DMS79 (cell line): Measurements from ENCODE around the gene ZBTB48.

Experiments used
- DNase-seq: peaks from one replicate; lab custom pipeline; 2025; lab: John Stamatoyannopoulos, UW

Gene ZBTB48

DNA sequence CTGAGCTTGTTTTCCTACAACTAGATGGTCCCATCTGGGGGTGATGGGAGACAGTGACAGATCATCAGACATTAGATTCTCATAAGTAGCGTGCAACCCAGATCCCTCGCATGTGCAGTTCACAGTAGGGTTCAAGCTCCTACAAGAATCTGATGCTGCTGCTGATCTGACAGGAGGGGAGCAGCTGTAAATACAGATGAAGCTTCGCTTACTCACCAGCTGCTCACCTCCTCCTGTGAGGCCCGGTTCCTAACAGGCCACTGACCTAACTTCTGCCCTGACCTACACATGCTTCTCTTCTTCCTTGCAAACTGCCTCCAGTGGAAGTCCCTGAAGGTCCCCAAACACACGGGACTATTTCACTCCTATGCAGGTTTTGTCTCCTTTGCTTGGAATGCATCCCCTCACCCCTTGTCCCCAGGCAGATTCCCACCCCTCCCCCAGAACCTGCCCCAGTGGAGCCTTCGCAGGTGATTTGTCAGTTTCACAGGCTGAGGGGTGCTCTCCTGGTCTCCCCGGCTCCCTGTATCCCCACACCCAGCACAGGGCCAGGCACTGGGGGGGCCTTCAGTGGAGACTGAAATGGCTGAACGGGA, 5.7 kb upstream of the ZBTB48 start:
- no peak for DNase-seq

DNA sequence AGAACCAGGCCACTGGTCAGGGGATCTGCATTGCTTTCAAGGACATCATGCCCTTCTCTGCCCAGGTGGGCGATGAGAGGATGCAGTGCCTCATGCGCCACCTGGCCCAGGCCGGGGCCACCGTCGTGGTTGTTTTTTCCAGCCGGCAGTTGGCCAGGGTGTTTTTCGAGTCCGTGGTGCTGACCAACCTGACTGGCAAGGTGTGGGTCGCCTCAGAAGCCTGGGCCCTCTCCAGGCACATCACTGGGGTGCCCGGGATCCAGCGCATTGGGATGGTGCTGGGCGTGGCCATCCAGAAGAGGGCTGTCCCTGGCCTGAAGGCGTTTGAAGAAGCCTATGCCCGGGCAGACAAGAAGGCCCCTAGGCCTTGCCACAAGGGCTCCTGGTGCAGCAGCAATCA, 5.0 kb upstream of the ZBTB48 start:
- no peak for DNase-seq

DNA sequence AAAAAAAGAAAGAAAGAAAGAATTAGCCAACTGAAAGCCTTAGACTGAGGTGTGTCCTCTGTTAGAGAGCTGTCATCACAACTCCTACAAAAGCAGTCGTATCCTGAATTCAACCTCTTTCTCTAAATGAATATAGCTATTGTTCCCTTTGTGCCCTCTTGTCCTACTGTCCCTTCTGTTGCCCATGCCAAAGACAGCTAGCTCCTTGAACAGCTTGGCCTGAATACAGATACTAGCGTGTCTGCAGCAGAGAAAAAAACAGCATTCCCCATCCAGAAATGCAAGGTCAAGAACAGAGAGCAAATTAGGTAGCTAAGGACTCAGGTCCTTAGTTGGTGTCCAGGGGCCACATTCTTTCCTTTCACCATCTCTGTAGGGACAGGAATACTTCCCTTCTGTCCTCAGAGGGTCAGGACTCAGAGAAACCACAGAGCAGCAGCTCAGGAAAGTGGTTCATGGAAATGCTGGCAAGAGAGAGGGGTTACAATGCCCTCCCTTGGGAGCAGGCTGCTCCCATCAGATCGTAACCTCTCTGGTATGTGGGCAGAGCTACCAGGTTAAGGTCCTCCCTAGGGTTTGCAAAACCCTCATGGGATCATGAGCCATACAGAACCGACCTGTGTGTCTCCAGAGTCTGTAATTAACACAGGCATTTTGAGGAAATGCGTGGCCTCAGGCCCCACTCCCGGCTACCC, 1.8 kb upstream of the ZBTB48 start:
- DNase-seq: no peak

DNA sequence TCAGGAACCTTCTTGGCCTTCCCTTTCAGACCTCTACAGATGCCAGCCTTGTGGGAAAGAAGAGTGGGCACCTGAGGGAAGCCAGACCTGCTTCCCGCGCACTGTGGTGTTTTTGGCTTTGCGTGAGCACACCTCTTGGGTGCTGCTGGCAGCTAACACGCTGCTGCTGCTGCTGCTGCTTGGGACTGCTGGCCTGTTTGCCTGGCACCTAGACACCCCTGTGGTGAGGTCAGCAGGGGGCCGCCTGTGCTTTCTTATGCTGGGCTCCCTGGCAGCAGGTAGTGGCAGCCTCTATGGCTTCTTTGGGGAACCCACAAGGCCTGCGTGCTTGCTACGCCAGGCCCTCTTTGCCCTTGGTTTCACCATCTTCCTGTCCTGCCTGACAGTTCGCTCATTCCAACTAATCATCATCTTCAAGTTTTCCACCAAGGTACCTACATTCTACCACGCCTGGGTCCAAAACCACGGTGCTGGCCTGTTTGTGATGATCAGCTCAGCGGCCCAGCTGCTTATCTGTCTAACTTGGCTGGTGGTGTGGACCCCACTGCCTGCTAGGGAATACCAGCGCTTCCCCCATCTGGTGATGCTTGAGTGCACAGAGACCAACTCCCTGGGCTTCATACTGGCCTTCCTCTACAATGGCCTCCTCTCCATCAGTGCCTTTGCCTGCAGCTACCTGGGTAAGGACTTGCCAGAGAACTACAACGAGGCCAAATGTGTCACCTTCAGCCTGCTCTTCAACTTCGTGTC, 995 bp upstream of the ZBTB48 start:
- no peak for DNase-seq

DNA sequence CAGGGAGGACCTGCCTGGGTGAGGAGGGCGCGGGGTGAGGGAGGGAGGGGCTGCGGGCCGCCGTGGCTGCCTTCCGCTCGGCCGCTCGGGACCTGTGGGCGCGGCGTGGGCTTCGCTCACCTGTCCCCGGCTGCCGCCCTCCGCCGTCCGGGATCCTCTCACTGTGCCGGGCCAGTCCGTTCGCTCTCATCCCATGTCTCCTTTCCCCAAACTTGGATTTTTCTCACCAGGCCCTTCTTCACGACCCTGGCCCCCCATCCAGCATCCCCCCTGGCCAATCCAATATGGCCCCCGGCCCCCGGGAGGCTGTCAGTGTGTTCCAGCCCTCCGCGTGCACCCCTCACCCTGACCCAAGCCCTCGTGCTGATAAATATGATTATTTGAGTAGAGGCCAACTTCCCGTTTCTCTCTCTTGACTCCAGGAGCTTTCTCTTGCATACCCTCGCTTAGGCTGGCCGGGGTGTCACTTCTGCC, 362 bp downstream of the ZBTB48 start:
- DNase-seq: no peak

DNA sequence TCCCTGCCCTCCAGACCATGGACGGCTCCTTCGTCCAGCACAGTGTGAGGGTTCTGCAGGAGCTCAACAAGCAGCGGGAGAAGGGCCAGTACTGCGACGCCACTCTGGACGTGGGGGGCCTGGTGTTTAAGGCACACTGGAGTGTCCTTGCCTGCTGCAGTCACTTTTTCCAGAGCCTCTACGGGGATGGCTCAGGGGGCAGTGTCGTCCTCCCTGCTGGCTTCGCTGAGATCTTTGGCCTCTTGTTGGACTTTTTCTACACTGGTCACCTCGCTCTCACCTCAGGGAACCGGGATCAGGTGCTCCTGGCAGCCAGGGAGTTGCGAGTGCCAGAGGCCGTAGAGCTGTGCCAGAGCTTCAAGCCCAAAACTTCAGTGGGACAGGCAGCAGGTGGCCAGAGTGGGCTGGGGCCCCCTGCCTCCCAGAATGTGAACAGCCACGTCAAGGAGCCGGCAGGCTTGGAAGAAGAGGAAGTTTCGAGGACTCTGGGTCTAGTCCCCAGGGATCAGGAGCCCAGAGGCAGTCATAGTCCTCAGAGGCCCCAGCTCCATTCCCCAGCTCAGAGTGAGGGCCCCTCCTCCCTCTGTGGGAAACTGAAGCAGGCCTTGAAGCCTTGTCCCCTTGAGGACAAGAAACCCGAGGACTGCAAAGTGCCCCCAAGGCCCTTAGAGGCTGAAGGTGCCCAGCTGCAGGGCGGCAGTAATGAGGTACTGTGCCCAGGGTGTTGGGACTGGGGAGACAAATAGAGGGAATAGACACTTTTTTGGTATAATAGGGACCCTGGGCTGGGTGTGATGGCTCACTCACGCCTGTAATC, 1.0 kb downstream of the ZBTB48 start:
- DNase-seq: no peak

DNA sequence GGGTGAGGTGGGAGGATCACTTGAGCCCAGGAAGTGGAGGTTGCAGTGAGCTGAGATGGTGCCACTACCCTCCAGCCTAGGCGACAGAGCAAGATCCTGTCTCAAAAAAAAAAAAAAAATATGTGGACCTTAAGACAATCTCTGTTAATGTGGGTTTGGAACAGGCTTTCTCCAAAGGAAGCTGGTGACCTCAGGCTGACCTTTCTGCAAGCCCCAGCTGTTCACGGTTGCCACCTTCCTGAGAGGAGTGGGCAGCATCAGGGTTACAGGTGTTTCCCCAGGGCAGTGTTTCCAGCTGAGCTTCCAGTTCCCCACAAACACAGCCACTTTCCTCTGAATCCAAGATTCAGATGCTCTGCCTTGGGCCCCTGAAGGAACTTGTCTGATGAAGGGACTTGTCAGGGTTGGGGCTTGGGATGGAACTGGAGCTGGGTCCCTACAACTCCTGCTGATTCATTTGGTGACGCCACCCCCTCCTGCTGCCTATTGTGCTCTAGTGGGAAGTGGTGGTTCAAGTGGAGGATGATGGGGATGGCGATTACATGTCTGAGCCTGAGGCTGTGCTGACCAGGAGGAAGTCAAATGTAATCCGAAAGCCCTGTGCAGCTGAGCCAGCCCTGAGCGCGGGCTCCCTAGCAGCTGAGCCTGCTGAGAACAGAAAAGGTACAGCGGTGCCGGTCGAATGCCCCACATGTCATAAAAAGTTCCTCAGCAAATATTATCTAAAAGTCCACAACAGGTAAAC, 1.9 kb downstream of the ZBTB48 start:
- DNase-seq: no peak

DNA sequence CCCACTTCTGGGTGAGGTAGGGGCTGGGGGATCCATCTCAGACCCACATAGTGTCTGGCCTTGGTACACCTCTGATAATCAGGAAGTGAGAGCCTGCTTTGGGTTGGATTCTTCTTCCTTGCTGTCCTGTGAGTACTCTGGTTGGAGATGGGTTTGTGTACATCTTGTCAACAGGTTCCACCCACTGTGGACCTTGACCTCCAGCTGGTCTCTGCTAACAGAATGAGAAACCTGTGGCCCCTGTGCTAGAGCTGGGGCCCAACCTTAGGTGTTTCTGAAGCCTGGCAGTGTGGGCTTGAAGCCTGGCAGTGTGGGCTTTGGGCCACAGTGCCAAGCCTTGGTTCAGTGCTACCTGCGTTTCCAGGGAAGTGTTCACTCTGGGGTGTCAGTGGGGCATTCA, 2.6 kb downstream of the ZBTB48 start:
- DNase-seq: no peak

DNA sequence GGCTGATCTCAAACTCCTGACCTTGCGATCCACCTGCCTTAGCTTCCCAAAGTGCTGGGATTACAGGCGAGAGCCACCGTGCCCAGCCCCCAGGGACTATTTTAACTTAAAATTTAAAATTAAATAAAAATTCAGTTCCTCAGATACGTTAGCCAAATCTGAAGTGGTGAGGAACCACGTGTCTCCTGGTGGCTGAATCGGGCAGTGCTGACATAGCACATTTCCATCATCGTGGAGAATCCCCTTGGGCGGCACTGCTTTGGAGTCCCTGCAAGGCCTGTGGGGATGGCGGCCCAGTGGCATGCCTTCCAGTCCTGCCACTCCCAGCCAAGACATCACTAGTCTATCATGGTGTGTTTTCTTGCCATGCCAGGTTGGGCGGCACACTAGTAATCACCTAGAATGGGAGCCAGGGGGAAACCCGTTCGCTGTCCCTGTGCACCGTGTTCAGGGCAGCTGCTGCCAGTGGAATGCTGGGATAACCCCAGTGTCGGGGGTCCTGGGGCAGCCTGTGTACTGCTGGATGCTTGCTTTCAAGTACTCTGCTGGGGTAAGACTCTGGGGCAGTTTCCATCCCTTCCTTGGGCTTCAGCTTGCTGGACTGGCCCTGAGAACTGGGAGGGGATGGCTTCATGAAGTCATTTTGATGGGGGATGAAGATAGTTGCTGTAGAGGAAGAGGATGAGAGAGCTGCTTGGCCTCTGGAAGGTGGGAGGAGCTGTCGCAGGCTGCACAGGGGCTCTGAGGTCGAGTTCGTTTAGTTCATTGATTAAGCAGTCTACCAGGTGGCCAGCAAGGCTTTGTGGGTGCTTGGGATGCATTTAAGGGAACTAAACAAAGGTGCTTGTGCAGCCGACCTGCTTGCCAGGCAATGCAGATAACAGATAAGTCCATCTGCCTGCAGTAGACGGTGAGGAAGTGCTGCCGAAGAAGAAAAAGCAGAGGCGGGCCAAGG, 4.6 kb downstream of the ZBTB48 start:
- DNase-seq: no peak

DNA sequence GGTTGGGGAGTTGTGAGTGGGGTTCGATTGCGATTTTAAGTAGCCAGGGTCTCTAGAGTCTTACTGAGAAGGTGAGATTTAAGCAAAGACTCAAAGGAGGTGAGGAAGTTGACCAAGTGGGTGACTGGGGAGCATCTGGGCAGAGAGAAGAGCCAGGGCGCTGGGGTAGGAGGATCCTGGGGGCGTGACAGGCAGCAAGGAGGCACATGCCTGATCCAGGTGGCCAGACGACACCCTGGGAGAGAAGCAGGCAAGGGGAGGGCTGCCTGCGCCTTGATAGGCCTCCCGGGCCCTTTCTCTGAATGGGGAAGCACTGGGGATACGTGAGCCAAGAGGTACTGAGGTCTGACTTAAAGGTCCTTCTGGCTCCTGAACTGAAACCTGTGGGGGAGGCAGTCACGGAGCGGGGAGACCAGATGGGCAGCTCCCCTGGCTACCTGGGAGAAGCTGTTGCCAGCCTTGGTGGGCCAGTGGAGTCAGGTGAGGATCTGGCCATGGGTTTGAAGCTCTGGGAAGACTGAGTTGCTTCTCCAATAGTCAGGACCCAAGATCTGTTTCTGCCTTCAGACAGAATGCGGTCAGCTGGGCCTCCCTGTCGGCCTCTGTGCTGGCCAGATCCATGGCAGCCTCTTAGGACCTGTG, 5.4 kb downstream of the ZBTB48 start:
- no peak for DNase-seq

DNA sequence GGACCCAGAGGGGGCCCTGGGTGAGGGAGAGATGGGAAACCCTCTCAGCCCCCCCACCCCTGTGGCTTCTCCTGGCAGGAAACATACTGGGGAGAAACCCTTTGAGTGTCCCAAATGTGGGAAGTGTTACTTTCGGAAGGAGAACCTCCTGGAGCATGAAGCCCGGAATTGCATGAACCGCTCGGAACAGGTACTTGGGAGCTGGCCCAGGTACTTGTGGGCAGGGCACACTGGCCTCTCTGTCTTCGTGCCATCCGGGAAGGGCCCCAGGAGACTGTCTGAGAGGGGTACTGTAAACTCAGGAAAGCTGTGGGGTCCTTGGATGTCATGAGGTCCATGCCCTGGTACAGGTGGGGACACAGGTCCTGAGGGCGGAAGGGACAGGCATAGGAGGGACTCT, 6.0 kb downstream of the ZBTB48 start:
- no peak for DNase-seq

DNA sequence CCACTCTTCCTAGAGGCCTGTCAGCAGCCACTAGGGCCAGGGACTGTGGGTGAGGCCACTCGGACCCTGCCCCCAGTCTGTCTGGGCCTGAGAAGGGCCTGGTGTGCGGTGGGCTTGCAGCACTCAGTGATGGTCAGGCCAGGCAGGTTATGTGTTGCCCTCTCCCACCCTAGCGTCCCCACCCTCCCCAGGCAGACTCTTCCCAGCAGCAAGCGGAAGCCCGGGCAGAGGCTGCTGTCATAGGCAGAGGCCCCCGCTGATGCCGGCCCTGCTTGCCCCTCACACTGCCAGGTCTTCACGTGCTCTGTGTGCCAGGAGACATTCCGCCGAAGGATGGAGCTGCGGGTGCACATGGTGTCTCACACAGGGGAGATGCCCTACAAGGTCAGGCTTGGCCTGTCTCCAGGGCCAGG, 6.6 kb downstream of the ZBTB48 start:
- no peak for DNase-seq

DNA sequence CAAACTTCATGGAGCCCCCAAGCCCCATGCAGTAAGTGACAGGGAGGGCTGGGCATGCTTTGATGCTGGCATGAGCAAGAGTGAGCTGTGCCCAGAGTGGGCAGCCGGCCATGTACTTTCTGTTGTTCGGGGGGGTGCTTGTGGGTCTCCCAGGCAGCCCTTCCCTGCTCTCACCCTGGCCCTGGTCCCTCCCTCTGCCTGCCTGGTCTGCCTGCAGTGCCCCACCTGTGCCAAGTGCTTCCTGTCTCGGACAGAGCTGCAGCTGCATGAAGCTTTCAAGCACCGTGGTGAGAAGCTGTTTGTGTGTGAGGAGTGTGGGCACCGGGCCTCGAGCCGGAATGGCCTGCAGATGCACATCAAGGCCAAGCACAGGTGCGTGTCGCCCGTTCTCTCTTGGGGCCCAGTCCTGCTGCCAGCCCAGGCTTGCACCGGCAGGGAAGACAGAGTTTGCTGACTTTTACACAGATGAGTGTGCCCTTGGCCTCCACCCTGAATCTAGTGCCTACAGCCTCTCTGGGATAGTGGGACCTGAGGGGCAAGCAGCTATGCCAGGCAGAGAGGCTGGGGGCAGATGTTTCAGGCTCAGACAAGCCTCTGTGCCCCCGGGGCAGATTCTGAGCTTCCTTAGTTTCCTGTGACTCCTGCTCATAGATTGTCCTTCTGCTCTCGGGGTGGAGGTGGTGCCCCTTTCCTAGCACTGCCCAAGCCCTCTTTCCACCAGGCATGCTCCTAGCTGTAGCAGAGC, 7.6 kb downstream of the ZBTB48 start:
- peak; percentile 98 for DNase-seq

DNA sequence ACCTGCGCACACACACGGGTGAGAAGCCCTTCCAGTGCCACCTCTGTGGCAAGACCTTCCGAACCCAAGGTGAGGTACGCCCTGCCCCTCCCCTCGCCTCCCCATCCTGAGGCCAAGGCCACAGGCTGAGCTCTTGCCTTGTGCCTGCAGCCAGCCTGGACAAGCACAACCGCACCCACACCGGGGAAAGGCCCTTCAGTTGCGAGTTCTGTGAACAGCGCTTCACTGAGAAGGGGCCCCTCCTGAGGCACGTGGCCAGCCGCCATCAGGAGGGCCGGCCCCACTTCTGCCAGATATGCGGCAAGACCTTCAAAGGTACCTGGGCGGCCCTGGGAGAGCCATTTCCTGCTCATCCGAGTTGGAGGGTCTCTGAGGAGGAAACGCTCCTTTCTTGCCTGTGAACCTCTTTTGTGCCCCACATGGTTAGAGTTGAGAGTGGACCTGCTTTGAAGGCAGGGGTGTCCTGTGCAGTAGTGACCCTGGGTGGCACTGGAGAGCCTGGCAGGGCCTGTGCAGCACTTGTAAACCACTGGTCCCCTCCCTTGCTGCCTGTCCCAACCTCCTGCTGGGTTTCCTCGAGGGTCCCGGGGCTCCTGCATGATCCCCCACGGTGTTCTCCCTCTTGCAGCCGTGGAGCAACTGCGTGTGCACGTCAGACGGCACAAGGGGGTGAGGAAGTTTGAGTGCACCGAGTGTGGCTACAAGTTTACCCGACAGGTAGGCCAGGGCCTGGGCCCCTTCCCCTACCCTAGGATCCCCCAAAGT, 8.5 kb downstream of the ZBTB48 start:
- DNase-seq: peak; percentile 61

DNA sequence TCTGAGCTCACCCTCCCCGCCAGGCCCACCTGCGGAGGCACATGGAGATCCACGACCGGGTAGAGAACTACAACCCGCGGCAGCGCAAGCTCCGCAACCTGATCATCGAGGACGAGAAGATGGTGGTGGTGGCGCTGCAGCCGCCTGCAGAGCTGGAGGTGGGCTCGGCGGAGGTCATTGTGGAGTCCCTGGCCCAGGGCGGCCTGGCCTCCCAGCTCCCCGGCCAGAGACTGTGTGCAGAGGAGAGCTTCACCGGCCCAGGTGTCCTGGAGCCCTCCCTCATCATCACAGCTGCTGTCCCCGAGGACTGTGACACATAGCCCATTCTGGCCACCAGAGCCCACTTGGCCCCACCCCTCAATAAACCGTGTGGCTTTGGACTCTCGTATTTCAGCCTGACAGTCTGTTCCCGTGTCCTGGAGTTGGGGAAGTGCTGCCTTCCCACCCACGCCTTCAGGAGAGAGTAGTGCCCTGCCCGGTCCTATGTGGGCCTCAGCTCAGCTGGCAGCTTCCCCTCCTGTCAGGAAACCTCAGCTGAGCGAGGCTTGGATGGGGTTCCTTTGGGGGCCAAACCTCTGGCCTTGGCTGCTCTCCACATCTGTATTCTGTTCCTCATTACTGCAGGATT, 9.2 kb downstream of the ZBTB48 start:
- no peak for DNase-seq

DNA sequence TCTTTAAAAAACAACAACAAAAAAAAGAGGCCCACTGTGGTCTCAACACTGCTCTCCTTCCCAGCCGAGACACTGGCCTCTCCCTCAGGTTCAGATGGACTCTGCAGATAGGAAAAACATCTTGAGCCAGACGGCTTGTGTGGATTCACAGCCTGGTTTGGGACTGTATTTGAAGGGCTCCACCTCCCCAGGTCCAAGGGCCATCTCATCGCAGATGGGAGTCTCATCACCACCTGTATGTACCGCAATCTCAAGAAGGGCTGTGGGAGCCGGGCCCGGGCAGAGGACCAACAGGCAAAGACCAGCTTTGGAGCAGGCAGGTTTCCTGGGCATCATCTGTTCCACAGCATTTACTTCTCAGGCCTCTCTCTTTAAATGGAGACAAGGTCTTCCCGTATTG, 10.3 kb downstream of the ZBTB48 start:
- DNase-seq: no peak

DNA sequence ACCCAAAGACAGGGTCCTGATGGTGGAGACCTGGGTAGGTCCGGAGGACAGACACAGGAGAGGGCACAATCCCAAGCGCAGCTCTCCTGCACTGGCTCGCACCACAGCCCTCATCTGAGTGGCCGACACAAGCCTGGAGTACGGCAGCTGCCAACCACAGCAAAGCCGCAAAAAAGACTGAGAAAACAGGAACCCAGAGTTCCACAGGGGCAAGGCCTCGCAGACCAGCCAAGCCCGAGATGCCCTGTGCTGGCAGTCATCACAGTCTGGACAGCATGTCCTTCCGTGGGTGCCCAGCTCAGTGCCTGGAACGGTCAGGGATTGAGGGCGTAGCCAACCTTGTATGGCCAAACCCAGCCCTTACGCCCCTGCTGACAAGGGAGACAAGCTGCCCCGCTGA, 11.4 kb downstream of the ZBTB48 start:
- DNase-seq: no peak

DNA sequence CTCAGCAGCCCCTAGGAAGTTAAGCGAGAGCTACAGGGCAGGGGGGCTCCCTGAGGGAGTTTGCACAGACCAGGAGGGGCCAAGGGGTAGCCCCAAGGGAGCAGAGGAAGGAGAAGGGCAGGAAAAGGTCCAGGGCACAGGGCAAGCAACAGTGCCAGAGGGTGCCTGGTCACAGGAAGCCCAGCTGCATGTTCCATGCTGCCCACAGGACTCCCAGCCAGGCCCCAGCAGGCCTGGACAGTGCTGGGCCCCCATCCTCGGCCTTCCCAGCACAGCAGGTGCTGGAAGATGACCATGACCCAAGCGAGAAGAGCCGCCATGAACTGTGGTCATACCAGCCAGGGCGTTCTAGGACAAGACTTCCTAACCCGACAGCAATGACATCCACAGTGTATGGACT, 11.8 kb downstream of the ZBTB48 start:
- no peak for DNase-seq
